GM12875 (cell line): ENCODE results near the gene TMEM40.

Source experiments
- H3K4me3 ChIP-seq: one replicate; pipeline ENCODE4 v1.5.1; 2011; ENCODE audit warnings: low read depth, low read length, control low read depth
- CTCF ChIP-seq: IDR thresholded peaks from 2 replicates; pipeline ENCODE4 v1.5.1; 2011; ENCODE audit warnings: low read depth, mild to moderate bottlenecking, control low read depth, inconsistent platforms, low read length, moderate library complexity, borderline replicate concordance; ENCODE audit not compliant: insufficient read depth

Gene TMEM40

GRCh38 chr3:12773710-12774086, 14.6 kb upstream of the TMEM40 start:
- TF ChIP-seq CTCF, result no peak
- H3K4me3 ChIP-seq, result no peak overlapping the region

GRCh38 chr3:12773030-12773709, 14.1 kb upstream of the TMEM40 start:
- TF ChIP-seq CTCF, result no peak
- no peak overlapping the region for H3K4me3 ChIP-seq

DNA sequence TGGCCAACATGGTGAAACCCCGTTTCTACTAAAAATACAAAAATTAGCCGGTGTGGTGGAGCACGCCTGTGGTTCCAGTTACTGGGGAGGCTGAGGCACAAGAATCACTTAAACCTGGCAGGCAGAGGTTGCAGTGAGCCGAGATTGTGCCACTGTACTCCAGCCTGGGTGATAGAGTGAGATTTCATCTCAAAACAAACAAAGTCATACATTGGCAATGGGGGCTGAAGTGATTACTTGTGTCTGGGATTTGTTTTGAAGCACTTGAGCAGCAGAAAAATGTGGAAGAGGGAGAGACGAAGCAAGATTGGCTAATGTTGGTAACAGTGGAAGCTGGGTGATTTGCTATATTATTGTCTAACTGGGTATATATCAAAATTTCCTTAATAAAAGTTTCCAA, 13.4 kb upstream of the TMEM40 start:
- no peak for TF ChIP-seq CTCF
- no peak overlapping the region for H3K4me3 ChIP-seq

DNA sequence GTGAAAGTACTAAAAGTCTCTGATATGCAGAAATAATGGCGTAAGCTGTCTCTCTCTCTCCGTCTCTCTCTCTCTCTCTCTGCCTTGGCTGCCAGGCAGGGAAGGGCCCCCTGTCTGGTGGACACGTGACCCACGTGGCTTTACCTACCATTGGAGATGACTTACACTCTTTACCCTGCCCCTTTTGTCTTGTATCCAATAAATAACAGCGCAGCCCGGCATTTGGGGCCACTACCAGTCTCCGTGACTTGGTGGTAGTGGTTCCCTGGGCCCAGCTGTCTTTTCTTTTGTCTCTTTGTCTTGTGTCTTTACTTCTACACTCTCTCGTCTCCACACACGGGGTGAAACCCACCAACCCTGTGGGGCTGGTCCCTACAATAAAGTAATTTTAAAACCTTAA, 12.2 kb upstream of the TMEM40 start:
- H3K4me3 ChIP-seq, result no peak overlapping the region
- TF ChIP-seq CTCF, result no peak

GRCh38 chr3:12769761-12770160, 10.7 kb upstream of the TMEM40 start:
- H3K4me3 ChIP-seq, result no peak overlapping the region
- no peak for TF ChIP-seq CTCF

DNA sequence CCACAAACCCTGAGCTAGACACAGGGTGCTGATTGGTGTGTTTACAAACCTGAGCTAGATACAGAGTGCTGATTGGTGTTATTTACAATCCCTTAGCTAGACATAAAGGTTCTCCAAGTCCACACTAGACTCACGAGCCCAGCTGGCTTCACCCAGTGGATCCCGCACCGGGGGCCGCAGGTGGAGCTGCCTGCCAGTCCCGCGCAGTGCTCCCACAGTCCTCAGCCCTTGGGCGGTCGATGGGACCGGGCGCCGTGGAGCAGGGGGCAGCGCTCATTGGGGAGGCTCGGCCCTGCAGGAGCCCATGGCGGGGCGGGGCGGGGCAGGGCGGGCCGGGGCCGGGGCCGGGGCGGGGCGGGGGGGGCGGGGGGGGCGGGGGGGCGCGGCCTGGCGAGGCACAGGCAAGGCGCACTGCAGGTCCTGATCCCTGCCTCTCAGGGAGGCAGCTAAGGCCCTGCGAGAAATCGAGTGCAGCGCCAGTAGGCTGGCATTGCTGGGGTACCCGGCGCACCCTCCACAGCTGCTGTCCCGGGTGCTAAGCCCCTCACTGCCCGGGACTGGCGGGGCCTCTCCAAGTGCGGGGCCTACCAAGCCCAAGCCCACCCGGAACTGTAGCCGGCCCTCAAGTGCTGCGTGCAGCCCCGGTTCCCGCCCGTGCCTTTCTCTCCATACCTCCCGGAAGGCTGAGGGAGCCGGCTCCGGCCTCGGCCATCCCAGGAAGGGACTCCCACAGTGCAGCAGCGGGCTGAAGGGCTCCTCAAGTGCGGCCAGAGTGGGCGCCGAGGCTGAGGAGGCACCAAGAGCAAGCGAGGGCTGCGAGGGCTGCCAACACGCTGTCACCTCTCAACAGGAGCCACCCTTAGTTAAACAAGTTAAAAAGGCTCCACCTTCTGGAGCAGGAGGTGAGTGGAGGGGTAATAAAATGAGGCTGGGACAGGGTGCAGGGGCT, 9.8 kb upstream of the TMEM40 start:
- TF ChIP-seq CTCF, result no peak

More for the DNA sequence above, 9.8 kb upstream of the TMEM40 start:
- no peak overlapping the region for H3K4me3 ChIP-seq
